Neuronal stem cell (in vitro differentiated cells): ENCODE measurements around the gene BDP1.
A peak's percentile ranks its signal among the peaks of the same experiment; 100 is the strongest.
"Not testable (repeated sequence)": the region's sequence is repeated elsewhere in the genome, so short reads cannot be mapped to it uniquely, and the experiment has no call there.

Experiments
- DNase-seq: peaks from one replicate; pipeline ENCODE4 v3.0.0-alpha.2; 2013; ENCODE audit warnings: low spot score
- H2AFZ ChIP-seq: one replicate; pipeline ENCODE4 v1.6.1; 2013; ENCODE audit warnings: mild to moderate bottlenecking, low read length, inconsistent platforms
- H2AK5ac ChIP-seq: 2 replicates; pipeline ENCODE4 v1.6.1; 2013; ENCODE audit warnings: low read depth, mild to moderate bottlenecking, inconsistent platforms, low read length, moderate library complexity, mixed read lengths
- H2BK120ac ChIP-seq: 2 replicates; pipeline ENCODE4 v1.6.1; 2013; ENCODE audit warnings: low read depth, mild to moderate bottlenecking, inconsistent platforms, low read length, moderate library complexity, mixed read lengths
- H2BK12ac ChIP-seq: one replicate; pipeline ENCODE4 v1.6.1; 2013; ENCODE audit warnings: low read length, inconsistent platforms
- H2BK15ac ChIP-seq: 2 replicates; pipeline ENCODE4 v1.6.1; 2013; ENCODE audit warnings: mild to moderate bottlenecking, low read length, inconsistent platforms, mixed read lengths
- H2BK5ac ChIP-seq: one replicate; pipeline ENCODE4 v1.6.1; 2013; ENCODE audit warnings: inconsistent platforms, mild to moderate bottlenecking, low read length, moderate library complexity
- H3K14ac ChIP-seq: one replicate; pipeline ENCODE4 v1.6.1; 2013; ENCODE audit warnings: low read length, inconsistent platforms
- H3K18ac ChIP-seq: 2 replicates; pipeline ENCODE4 v1.6.1; 2013; ENCODE audit warnings: low read length, inconsistent platforms
- H3K23ac ChIP-seq: 2 replicates; pipeline ENCODE4 v1.6.1; 2013; ENCODE audit warnings: low read depth, mild to moderate bottlenecking, mixed read lengths, low read length, inconsistent platforms; ENCODE audit not compliant: poor library complexity
- H3K27ac ChIP-seq: replicated peaks from 3 replicates; pipeline ENCODE4 v1.5.1; 2013; ENCODE audit warnings: low read length, inconsistent platforms
- H3K27me3 ChIP-seq, 3 experiments: 2 replicates each; pipeline ENCODE4 v1.6.1; 2013; ENCODE audit warnings: low read length in 3 of 3, mild to moderate bottlenecking in 2 of 3, inconsistent platforms in 1 of 3, low read depth in 1 of 3, mixed read lengths in 1 of 3, moderate library complexity in 1 of 3; ENCODE audit not compliant: control insufficient read depth in 3 of 3, insufficient read depth in 3 of 3
- H3K36me3 ChIP-seq, 2 donors: replicated peaks in 1 of 2; 2 replicates each; pipeline ENCODE4 v1.6.1; 2013; ENCODE audit warnings: low read length in 2 of 2; ENCODE audit not compliant: control insufficient read depth in 2 of 2, insufficient read depth in 2 of 2
- H3K4ac ChIP-seq: 2 replicates; pipeline ENCODE4 v1.6.1; 2013; ENCODE audit warnings: inconsistent platforms, mild to moderate bottlenecking, low read length, moderate library complexity
- H3K4me1 ChIP-seq, 2 donors: 1 replicate in 1 of 2; 2 replicates in 1 of 2; pipeline ENCODE4 v1.6.1; 2013; ENCODE audit warnings: low read length in 2 of 2, low read depth in 1 of 2; ENCODE audit not compliant: control insufficient read depth in 2 of 2, insufficient read depth in 1 of 2
- H3K4me2 ChIP-seq: one replicate; pipeline ENCODE4 v1.6.1; 2013; ENCODE audit warnings: mild to moderate bottlenecking, low read length, inconsistent platforms; ENCODE audit not compliant: insufficient read depth, poor library complexity, severe bottlenecking
- H3K4me3 ChIP-seq, 2 donors: 2 replicates each; pipeline ENCODE4 v1.5.1; 2013; ENCODE audit warnings: low read length in 2 of 2, mild to moderate bottlenecking in 2 of 2, inconsistent platforms in 1 of 2, moderate library complexity in 1 of 2
- H3K79me1 ChIP-seq: one replicate; pipeline ENCODE4 v1.6.1; 2013; ENCODE audit warnings: low read depth, mild to moderate bottlenecking, inconsistent platforms, low read length, moderate library complexity
- H3K9ac ChIP-seq: one replicate; pipeline ENCODE4 v1.6.1; 2013; ENCODE audit warnings: mild to moderate bottlenecking, low read depth, low read length, inconsistent platforms; ENCODE audit not compliant: poor library complexity
- H3K9me3 ChIP-seq, 2 donors: replicated peaks in 1 of 2; 2 replicates each; pipeline versions ENCODE3 to v1.6.1; 2013; ENCODE audit warnings: low read length in 2 of 2, mild to moderate bottlenecking in 2 of 2, inconsistent platforms in 1 of 2, low read depth in 1 of 2, mixed read lengths in 1 of 2, moderate library complexity in 1 of 2; ENCODE audit not compliant: control insufficient read depth in 2 of 2, insufficient read depth in 1 of 2
- H4K8ac ChIP-seq: one replicate; pipeline ENCODE4 v1.6.1; 2013; ENCODE audit warnings: low read depth, mild to moderate bottlenecking, inconsistent platforms, low read length, moderate library complexity
- H4K91ac ChIP-seq: one replicate; pipeline ENCODE4 v1.6.1; 2013; ENCODE audit warnings: low read length, low read depth, mild to moderate bottlenecking, inconsistent platforms; ENCODE audit not compliant: poor library complexity
- WGBS, 2 donors: extraction: QIAGEN DNeasy Blood & Tissue Kit; methylation state at CpG; one replicate each; pipeline ENCODE4 v1.1.7; 2013; ENCODE audit warnings: missing lambda C conversion rate in 2 of 2, mixed read lengths in 1 of 2; ENCODE audit not compliant: insufficient read length in 2 of 2, insufficient replicate concordance in 1 of 2; ENCODE audit errors: extremely low coverage in 2 of 2; 5-methylcytosine and 5-hydroxymethylcytosine counted together

The BDP1 gene

DNA sequence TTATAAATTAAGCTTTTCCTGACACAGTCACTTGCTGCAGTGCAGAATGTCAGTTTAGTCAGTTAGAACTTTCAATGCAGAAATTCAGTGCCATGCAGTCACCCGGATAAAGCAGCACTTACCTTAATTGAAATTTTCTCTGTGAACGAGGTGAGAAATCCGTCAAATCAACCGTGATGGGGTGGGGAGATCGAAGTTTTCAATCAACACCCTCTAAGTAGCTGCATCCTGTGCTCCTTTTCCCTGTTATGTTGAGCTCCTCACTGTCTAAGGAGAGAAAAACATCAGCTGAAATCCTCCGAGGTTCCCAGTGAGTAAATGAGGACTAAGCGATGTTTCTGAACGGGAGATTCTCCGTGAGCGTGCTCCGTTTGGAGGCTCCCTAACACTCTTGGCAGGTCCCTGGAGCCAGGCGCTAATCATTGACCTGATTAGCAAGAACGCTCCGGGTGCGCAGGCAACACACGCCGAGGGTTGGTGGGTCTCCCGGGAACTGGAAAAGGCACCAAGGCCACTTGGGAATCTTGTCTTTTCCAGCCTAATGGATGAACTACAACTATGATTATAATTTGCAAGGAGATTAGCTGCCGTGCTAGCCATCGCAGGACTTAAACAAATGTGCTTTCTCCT is 9.8 kb upstream of the BDP1 start:
- peak overlapping the region; percentile 32 for H3K4me2 ChIP-seq
- not testable (repeated sequence) for H3K4me1 ChIP-seq, H4K91ac ChIP-seq, H2AK5ac ChIP-seq, H4K8ac ChIP-seq, H2BK120ac ChIP-seq, H3K27ac ChIP-seq, H3K18ac ChIP-seq, H3K4ac ChIP-seq, H3K9me3 ChIP-seq, H3K23ac ChIP-seq, H2BK12ac ChIP-seq, H2BK5ac ChIP-seq, H2BK15ac ChIP-seq, H3K9ac ChIP-seq, DNase-seq, H3K79me1 ChIP-seq, H3K36me3 ChIP-seq, H3K14ac ChIP-seq, H3K4me3 ChIP-seq
- H2AFZ ChIP-seq = peak overlapping the region; percentile 40
- H3K27me3 ChIP-seq = peaks cover 0 to 20% (median 9%) of the 10 kb centered on the region in 3 experiments
- WGBS, 2 donors = no CpG with 5 or more reads among the region's 20 CpGs

DNA sequence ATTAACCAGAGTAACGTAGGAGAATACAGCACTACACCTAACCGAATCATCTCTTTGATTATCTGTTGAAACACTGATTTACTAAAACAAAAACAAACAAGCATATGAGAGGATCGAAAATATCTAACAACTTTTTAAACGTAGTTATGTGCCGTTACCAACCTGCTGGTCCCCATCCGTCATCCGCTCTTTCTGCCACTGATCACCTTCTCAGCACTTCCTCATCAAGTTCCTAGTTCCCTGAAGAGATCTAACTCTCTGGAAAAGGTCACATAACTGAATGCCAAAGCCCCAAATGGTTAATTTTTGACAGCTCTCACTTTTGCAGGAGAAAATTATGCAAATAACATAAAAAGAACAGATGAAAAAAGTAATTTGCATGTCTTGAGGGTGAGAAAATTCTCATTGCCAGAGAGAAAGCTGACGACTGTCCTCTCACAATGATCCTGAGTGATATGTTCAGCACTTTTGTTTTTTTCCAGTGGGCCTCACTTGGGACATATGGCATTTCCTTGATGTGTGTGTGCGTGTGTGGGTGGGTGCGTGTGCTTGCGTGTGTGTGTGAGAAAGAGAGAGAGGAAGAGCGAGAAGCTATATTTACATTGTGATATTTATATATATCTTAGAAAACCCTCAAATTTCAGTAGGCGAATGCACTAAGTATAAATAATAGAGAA is 8.8 kb upstream of the BDP1 start:
- not testable (repeated sequence) for H2BK15ac ChIP-seq, H3K14ac ChIP-seq, H3K23ac ChIP-seq, H4K91ac ChIP-seq, H3K4me1 ChIP-seq, H3K27ac ChIP-seq, H3K9ac ChIP-seq, H2BK5ac ChIP-seq, H3K4ac ChIP-seq, H3K4me3 ChIP-seq, H3K36me3 ChIP-seq, H3K9me3 ChIP-seq, H3K18ac ChIP-seq, H3K79me1 ChIP-seq, H2BK12ac ChIP-seq, DNase-seq, H2BK120ac ChIP-seq, H4K8ac ChIP-seq, H2AFZ ChIP-seq, H3K4me2 ChIP-seq, H2AK5ac ChIP-seq
- no CpG with 5 or more reads among the region's 13 CpGs for WGBS, 2 donors
- H3K27me3 ChIP-seq = peaks cover 0 to 22% (median 9%) of the 10 kb centered on the region in 3 experiments

DNA sequence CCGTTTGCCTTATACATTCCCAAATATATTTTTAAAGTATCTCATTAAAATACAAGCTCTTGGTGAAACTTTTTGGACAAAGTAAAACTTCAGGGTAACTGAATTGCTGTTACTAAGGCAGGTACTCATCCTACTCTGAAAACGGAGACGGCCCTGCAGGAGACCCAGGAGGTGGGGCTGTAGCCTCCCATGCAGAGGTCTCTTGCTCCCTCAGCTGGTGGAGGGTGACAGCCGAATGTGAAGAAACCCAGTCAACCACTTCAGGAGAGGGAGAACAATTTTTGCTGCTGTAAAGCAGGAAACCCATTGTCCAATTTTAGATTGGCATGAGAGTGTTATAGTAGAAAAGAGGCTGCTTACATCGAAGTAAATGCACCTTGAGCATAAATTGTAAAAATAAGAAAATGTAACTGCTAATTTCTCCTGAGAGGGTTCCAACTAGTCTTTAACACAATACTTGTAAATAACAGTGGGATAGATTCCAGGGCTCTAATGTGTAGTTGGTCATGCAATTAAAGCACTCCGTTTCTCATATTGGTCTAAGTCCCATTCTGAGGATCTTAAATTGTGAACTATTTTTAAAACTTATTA is 8.1 kb upstream of the BDP1 start:
- not testable (repeated sequence) for H3K18ac ChIP-seq, H2BK120ac ChIP-seq, H2AFZ ChIP-seq, DNase-seq, H2BK12ac ChIP-seq, H3K9me3 ChIP-seq, H3K4ac ChIP-seq, H2BK15ac ChIP-seq, H4K91ac ChIP-seq, H3K4me2 ChIP-seq, H3K4me3 ChIP-seq, H3K27ac ChIP-seq, H3K36me3 ChIP-seq, H2BK5ac ChIP-seq, H3K79me1 ChIP-seq, H3K23ac ChIP-seq, H2AK5ac ChIP-seq, H3K9ac ChIP-seq, H3K4me1 ChIP-seq, H3K14ac ChIP-seq, H4K8ac ChIP-seq
- no CpG with 5 or more reads among the region's 6 CpGs for WGBS, 2 donors
- peaks cover 0 to 19% (median 9%) of the 10 kb centered on the region in 3 experiments for H3K27me3 ChIP-seq

DNA sequence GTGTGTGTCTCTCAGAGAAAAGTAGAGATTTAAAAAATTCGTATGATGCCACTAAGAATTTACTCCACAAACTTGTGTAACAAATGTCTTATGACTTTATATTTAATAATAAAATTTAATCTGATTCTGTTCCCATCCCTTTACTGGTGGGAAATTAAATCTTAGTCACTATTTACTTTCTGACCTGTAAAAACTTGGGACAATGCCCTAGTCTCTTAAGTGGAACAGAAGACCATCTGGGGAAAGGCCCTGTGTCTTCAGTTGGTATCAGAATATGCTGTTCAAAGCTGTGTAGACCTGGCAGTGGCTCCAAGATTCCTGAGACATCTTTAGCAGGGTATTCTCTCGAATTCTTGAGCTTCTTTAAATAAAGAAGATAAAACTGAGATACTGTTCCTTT is 2.6 kb upstream of the BDP1 start:
- no CpG with 5 or more reads among the region's 2 CpGs for WGBS, 2 donors
- H3K4me3 ChIP-seq = no peak overlapping the region
- no peaks in the 10 kb centered on the region for H3K36me3 ChIP-seq
- peaks cover 0 to 7% (median 0%) of the 10 kb centered on the region in 3 experiments for H3K27me3 ChIP-seq
- no peak overlapping the region for H4K91ac ChIP-seq
- no peak overlapping the region for H3K18ac ChIP-seq
- no peaks in the 10 kb centered on the region for H3K79me1 ChIP-seq
- H2BK5ac ChIP-seq = no peak overlapping the region
- H2BK15ac ChIP-seq = no peak overlapping the region
- no peak overlapping the region for H2BK120ac ChIP-seq
- H3K9ac ChIP-seq = no peak overlapping the region
- no peak overlapping the region for H3K27ac ChIP-seq
- no peak overlapping the region for H2AK5ac ChIP-seq
- H3K9me3 ChIP-seq = no peaks in the 10 kb centered on the region
- H4K8ac ChIP-seq = no peak overlapping the region
- H3K4me1 ChIP-seq = peaks cover 0 to 4% of the 10 kb centered on the region in 2 donors
- no peak overlapping the region for H3K23ac ChIP-seq
- H3K4ac ChIP-seq = no peak overlapping the region
- no peak overlapping the region for H2AFZ ChIP-seq
- H3K4me2 ChIP-seq = no peak overlapping the region
- DNase-seq = no peak
- no peak overlapping the region for H3K14ac ChIP-seq
- H2BK12ac ChIP-seq = no peak overlapping the region
